Neural cell (in vitro differentiated cells): ENCODE results near the gene WDR73. TPM values are rescaled to one million over a fixed set of nuclear protein-coding genes. Genes with fewer than 3 reads are reported as not detected.

Source experiments
- H2AFZ ChIP-seq: fragments of 200-600, 300-800 bp; sonication (generic), shearing (Covaris generic); 2 replicates; pipeline ENCODE4 v1.6.0; 2014; ENCODE audit warnings: low read depth, mild to moderate bottlenecking, antibody characterized with exemption, low read length, moderate library complexity
- H3F3A ChIP-seq: fragments of 200-600 bp; shearing (Covaris generic); 2 replicates; pipeline ENCODE4 v1.6.1; 2016; ENCODE audit warnings: mild to moderate bottlenecking, moderate library complexity, mixed read lengths, antibody characterized with exemption, low read length; ENCODE audit not compliant: insufficient read depth, poor library complexity, severe bottlenecking
- H3K27ac ChIP-seq: fragments of 200-600, 300-800 bp; sonication (generic), shearing (Covaris generic); 2 replicates; pipeline ENCODE4 v1.5.1; 2014; ENCODE audit warnings: mild to moderate bottlenecking, low read length, moderate library complexity
- H3K27me3 ChIP-seq: fragments of 300-800, 200-600 bp; sonication (generic), shearing (Covaris generic); 2 replicates; pipeline ENCODE4 v1.6.0; 2014; ENCODE audit warnings: mild to moderate bottlenecking, low read depth, low read length, moderate library complexity; ENCODE audit not compliant: insufficient read depth
- H3K36me3 ChIP-seq: fragments of 300-800, 200-600 bp; sonication (generic), shearing (Covaris generic); 2 replicates; pipeline ENCODE4 v1.5.1; 2014; ENCODE audit warnings: mild to moderate bottlenecking, antibody characterized with exemption, low read length, moderate library complexity; ENCODE audit not compliant: insufficient read depth
- H3K4me2 ChIP-seq: fragments of 300-800, 200-600 bp; sonication (generic), shearing (Covaris generic); 2 replicates; pipeline ENCODE4 v1.6.0; 2014; ENCODE audit warnings: mild to moderate bottlenecking, low read length
- H3K4me3 ChIP-seq: fragments of 300-800, 200-600 bp; sonication (generic), shearing (Covaris generic); 2 replicates; pipeline ENCODE4 v1.5.1; 2014; ENCODE audit warnings: mild to moderate bottlenecking, low read length, moderate library complexity
- H3K79me2 ChIP-seq: fragments of 200-600 bp; shearing (Covaris generic); replicated peaks from 2 replicates; pipeline ENCODE4 v1.6.0; 2014; ENCODE audit warnings: mild to moderate bottlenecking, low read length, moderate library complexity; ENCODE audit not compliant: insufficient read depth
- H3K9ac ChIP-seq: fragments of 300-800, 200-600 bp; sonication (generic), shearing (Covaris generic); 2 replicates; pipeline ENCODE4 v1.6.1; 2016; ENCODE audit warnings: mild to moderate bottlenecking, low read length, mixed read lengths
- H3K9me2 ChIP-seq: fragments of 200-600 bp; shearing (Covaris generic); 2 replicates; pipeline ENCODE4 v1.6.1; 2016; ENCODE audit warnings: mild to moderate bottlenecking, low read length, mixed read lengths; ENCODE audit not compliant: insufficient read depth
- H3K9me3 ChIP-seq: fragments of 200-600, 300-800 bp; sonication (generic), shearing (Covaris generic); 2 replicates; pipeline ENCODE4 v1.6.1; 2016; ENCODE audit warnings: mild to moderate bottlenecking, mixed run types, low read length, moderate library complexity, mixed read lengths
- H4K20me1 ChIP-seq: fragments of 200-600 bp; shearing (Covaris generic); 2 replicates; pipeline ENCODE4 v1.6.1; 2016; ENCODE audit warnings: mild to moderate bottlenecking, mixed run types; ENCODE audit not compliant: insufficient read depth
- EP300 ChIP-seq: fragments of 450-650 bp; conservative IDR thresholded peaks from 2 replicates; pipeline ENCODE4 v1.6.1; 2014; ENCODE audit warnings: antibody characterized with exemption, mild to moderate bottlenecking, moderate library complexity; ENCODE audit not compliant: poor library complexity, severe bottlenecking
- EZH2 ChIP-seq: fragments of 200-600, 300-800 bp; shearing (Covaris generic), sonication (generic); IDR thresholded peaks from 2 replicates; pipeline ENCODE4 v1.6.1; 2014; ENCODE audit warnings: antibody characterized with exemption, low read length, borderline replicate concordance, mild to moderate bottlenecking; ENCODE audit not compliant: insufficient read depth, poor library complexity, severe bottlenecking
- MXI1 ChIP-seq: fragments of 450-650 bp; conservative IDR thresholded peaks from 2 replicates; pipeline ENCODE4 v1.6.1; 2014; ENCODE audit warnings: antibody characterized with exemption, mild to moderate bottlenecking; ENCODE audit not compliant: poor library complexity, severe bottlenecking
- POLR2AphosphoS5 ChIP-seq: IDR thresholded peaks from 2 replicates; pipeline ENCODE4 v1.6.1; 2012
- RAD21 ChIP-seq: fragments of 450-650 bp; conservative IDR thresholded peaks from 2 replicates; pipeline ENCODE4 v1.6.1; 2014; ENCODE audit warnings: antibody characterized with exemption, mild to moderate bottlenecking, moderate library complexity
- SMC3 ChIP-seq: fragments of 450-650 bp; conservative IDR thresholded peaks from 2 replicates; pipeline ENCODE4 v1.6.1; 2014; ENCODE audit warnings: antibody characterized with exemption, mild to moderate bottlenecking, moderate library complexity; ENCODE audit not compliant: poor library complexity
- TAF1 ChIP-seq: IDR thresholded peaks from 2 replicates; pipeline ENCODE4 v1.6.1; 2012; ENCODE audit warnings: low read depth
- polyA plus RNA-seq: library from polyadenylated mRNA; depleted of rRNA; stranded (reverse); fragments of >200 nt; gene quantifications from 2 replicates; pipeline ENCODE4 v1.2.3, GENCODE V29; 2014
- TF ChIP-seq, protein P1 (sequence below): IDR thresholded peaks from 2 replicates; pipeline ENCODE4 v1.6.1; 2012; ENCODE audit warnings: borderline replicate concordance
- TF ChIP-seq, protein P2 (sequence below): fragments of 450-650 bp; IDR thresholded peaks from 2 replicates; pipeline ENCODE4 v1.5.1; 2014; ENCODE audit warnings: antibody characterized with exemption, mild to moderate bottlenecking, moderate library complexity; ENCODE audit not compliant: poor library complexity, severe bottlenecking

WDR73 gene
- polyA plus RNA-seq, 1 donor from 2014 or later = 75.4 TPM

DNA sequence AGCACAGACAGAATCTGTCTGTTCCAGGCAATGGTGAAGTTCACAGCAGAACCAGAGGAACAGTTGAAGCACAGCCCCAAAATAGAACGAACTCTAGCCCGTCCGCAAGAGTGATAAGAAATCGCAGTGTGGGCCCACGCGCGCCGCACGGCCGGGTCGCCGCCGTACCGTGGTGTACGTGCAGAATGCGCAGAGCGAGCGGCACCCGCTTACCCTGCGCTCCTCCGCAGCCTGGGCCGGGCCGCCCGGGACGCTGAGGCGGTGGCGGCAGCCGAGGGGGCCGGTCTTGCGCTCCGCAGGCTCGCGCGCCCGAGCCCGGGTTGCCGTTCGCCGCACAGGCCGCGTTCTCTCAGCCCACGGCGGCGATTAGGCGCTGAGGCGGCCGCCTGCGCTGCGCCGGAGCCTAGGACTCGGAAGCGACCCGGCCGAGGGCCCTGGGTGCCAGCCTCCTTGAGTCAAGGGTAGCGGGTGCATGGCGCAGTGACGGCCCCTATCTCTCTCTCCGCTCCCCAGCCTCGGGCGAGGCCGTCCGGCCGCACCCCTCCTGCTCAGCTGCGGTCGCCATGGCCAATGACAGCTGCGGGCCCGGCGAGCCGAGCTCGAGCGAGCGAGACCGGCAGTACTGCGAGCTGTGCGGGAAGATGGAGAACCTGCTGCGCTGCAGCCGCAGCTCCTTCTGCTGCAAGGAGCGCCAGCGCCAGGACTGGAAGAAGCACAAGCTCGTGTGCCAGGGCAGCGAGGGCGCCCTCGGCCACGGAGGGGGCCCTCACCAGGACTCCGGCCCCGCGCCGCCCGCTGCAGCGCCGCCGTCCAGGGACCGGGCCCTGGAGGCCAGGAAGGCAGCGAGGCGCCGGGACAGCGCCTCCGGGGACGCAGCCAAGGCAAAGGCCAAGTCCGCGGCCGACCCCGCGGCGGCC is 20.5 kb downstream of the WDR73 start:
- no peaks in the 10 kb centered on the region for H3F3A ChIP-seq
- H3K9me3 ChIP-seq = no peaks in the 10 kb centered on the region
- H3K9me2 ChIP-seq = no peaks in the 10 kb centered on the region
- peak overlapping the region; percentile 83 for H3K9ac ChIP-seq
- peak overlapping the region; percentile 68 for H3K4me2 ChIP-seq
- H3K27me3 ChIP-seq = no peaks in the 10 kb centered on the region
- H3K4me3 ChIP-seq = peak overlapping the region; percentile 81
- peak overlapping the region; percentile 73 for H3K27ac ChIP-seq
- TF ChIP-seq EZH2 = no peak
- TF ChIP-seq MXI1 = peak; percentile 44
- no peak for TF ChIP-seq RAD21
- TF ChIP-seq SMC3 = no peak
- peak; percentile 50 for TF ChIP-seq POLR2AphosphoS5
- no peak for TF ChIP-seq TAF1
- TF ChIP-seq EP300 = no peak
- TF ChIP-seq, protein P1, sequence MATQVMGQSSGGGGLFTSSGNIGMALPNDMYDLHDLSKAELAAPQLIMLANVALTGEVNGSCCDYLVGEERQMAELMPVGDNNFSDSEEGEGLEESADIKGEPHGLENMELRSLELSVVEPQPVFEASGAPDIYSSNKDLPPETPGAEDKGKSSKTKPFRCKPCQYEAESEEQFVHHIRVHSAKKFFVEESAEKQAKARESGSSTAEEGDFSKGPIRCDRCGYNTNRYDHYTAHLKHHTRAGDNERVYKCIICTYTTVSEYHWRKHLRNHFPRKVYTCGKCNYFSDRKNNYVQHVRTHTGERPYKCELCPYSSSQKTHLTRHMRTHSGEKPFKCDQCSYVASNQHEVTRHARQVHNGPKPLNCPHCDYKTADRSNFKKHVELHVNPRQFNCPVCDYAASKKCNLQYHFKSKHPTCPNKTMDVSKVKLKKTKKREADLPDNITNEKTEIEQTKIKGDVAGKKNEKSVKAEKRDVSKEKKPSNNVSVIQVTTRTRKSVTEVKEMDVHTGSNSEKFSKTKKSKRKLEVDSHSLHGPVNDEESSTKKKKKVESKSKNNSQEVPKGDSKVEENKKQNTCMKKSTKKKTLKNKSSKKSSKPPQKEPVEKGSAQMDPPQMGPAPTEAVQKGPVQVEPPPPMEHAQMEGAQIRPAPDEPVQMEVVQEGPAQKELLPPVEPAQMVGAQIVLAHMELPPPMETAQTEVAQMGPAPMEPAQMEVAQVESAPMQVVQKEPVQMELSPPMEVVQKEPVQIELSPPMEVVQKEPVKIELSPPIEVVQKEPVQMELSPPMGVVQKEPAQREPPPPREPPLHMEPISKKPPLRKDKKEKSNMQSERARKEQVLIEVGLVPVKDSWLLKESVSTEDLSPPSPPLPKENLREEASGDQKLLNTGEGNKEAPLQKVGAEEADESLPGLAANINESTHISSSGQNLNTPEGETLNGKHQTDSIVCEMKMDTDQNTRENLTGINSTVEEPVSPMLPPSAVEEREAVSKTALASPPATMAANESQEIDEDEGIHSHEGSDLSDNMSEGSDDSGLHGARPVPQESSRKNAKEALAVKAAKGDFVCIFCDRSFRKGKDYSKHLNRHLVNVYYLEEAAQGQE = no peak
- TF ChIP-seq, protein P2, sequence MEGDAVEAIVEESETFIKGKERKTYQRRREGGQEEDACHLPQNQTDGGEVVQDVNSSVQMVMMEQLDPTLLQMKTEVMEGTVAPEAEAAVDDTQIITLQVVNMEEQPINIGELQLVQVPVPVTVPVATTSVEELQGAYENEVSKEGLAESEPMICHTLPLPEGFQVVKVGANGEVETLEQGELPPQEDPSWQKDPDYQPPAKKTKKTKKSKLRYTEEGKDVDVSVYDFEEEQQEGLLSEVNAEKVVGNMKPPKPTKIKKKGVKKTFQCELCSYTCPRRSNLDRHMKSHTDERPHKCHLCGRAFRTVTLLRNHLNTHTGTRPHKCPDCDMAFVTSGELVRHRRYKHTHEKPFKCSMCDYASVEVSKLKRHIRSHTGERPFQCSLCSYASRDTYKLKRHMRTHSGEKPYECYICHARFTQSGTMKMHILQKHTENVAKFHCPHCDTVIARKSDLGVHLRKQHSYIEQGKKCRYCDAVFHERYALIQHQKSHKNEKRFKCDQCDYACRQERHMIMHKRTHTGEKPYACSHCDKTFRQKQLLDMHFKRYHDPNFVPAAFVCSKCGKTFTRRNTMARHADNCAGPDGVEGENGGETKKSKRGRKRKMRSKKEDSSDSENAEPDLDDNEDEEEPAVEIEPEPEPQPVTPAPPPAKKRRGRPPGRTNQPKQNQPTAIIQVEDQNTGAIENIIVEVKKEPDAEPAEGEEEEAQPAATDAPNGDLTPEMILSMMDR = peak; percentile 23
- H3K36me3 ChIP-seq = no peaks in the 10 kb centered on the region
- H2AFZ ChIP-seq = peak overlapping the region; percentile 21
- H4K20me1 ChIP-seq = no peaks in the 10 kb centered on the region
- peaks cover 20% of the 10 kb centered on the region for H3K79me2 ChIP-seq

DNA sequence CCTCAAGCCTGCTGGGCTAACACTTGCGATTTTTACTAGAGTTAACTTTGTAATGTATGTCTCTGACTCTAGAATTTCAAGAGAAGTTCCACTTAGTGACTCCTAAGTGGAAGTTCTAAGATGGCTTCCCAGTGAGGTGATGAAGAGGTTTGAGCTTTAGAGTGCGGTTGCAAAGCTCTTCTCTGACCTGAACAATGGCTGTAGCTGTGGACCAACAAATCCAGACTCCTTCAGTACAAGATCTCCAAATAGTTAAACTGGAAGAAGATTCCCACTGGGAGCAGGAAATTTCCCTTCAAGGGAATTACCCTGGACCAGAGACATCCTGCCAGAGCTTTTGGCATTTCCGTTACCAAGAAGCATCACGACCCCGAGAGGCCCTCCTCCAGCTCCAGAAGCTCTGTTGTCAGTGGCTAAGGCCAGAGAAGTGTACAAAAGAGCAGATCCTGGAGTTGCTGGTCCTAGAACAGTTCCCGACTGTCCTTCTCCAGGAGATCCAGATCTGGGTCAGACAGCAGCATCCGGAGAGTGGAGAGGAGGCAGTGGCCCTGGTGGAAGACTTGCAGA is 22.3 kb downstream of the WDR73 start:
- Histone ChIP-seq H4K20me1 (no peaks in the 10 kb centered on the region), H3K4me3 (peak overlapping the region; percentile 81), H3F3A (no peaks in the 10 kb centered on the region), H2AFZ (no peak overlapping the region), H3K4me2 (peak overlapping the region; percentile 86), H3K36me3 (no peaks in the 10 kb centered on the region), H3K9me3 (no peaks in the 10 kb centered on the region), H3K9me2 (no peaks in the 10 kb centered on the region), H3K79me2 (peaks cover 20% of the 10 kb centered on the region), H3K27me3 (no peaks in the 10 kb centered on the region), H3K27ac (no peak overlapping the region), H3K9ac (peak overlapping the region; percentile 10)
- TF ChIP-seq, protein P1 = no peak
- TF ChIP-seq EP300 (no peak), TAF1 (no peak), RAD21 (no peak), MXI1 (no peak), SMC3 (no peak), POLR2AphosphoS5 (no peak), EZH2 (no peak)
- TF ChIP-seq, protein P2 = no peak
